Upper lobe of left lung (tissue), 6 donors: Measurements from ENCODE around the gene ARID3A. TPM values are rescaled to one million over a fixed set of nuclear protein-coding genes. Genes with fewer than 3 reads are reported as not detected.

ENCODE experiments used
- ATAC-seq, 2 donors: fragments of 200-7000 bp; cut with Tn5 transposase; one replicate each; pipeline ENCODE4 v1.9.1; 2022; ENCODE audit warnings: mild to moderate bottlenecking in 2 of 2, moderate library complexity in 2 of 2; ENCODE audit not compliant: low FRiP score in 2 of 2
- DNase-seq, 2 donors: peaks; one replicate each; pipeline ENCODE4 v3.0.0-alpha.2; 2019 to 2020
- H3K27ac ChIP-seq, 4 donors: fragments of 200-600 bp; sonication (generic); one replicate each; pipeline ENCODE4 v1.5.1; 2016 to 2019
- H3K27me3 ChIP-seq, 4 donors: fragments of 200-600 bp; sonication (generic); one replicate each; pipeline ENCODE4 v1.5.1; 2017 to 2019
- H3K36me3 ChIP-seq, 4 donors: fragments of 200-600 bp; sonication (generic); one replicate each; pipeline ENCODE4 v1.5.1; 2016 to 2019
- H3K4me1 ChIP-seq, 4 donors: fragments of 200-600 bp; sonication (generic); one replicate each; pipeline ENCODE4 v1.5.1; 2018 to 2019
- H3K4me3 ChIP-seq, 4 donors: fragments of 200-600 bp; sonication (generic); one replicate each; pipeline ENCODE4 v1.5.1; 2017 to 2019; ENCODE audit warnings: mild to moderate bottlenecking in 2 of 4, moderate library complexity in 1 of 4
- H3K9me3 ChIP-seq, 4 donors: fragments of 200-600 bp; sonication (generic); one replicate each; pipeline ENCODE4 v1.5.1; 2018 to 2019
- CTCF ChIP-seq, 6 experiments: fragments of 450-650 bp in 4 of 6; fragments of 200-600 bp in 2 of 6; sonication (generic) in 2 of 6; IDR thresholded peaks; one replicate each; pipeline ENCODE4 v1.5.1; 2016 to 2019; ENCODE audit warnings: antibody characterized with exemption in 6 of 6
- EP300 ChIP-seq, 4 donors: sonication (generic); formaldehyde crosslinking; IDR thresholded peaks; one replicate each; pipeline ENCODE4 v1.5.1; 2017; ENCODE audit warnings: antibody characterized with exemption in 4 of 4, control low read depth in 2 of 4
- POLR2A ChIP-seq, 4 donors: fragments of 450-650 bp; IDR thresholded peaks; one replicate each; pipeline ENCODE4 v1.5.1; 2016 to 2017; ENCODE audit warnings: antibody characterized with exemption in 4 of 4, mild to moderate bottlenecking in 2 of 4
- POLR2AphosphoS5 ChIP-seq, 2 donors: sonication (generic); formaldehyde crosslinking; IDR thresholded peaks; one replicate each; pipeline ENCODE4 v1.5.1; 2017; ENCODE audit warnings: antibody characterized with exemption in 2 of 2
- WGBS, 2 donors: methylation state at CpG; one replicate each; pipeline ENCODE4 v1.1.5; 2017 to 2018; 5-methylcytosine and 5-hydroxymethylcytosine counted together
- total RNA-seq, 6 donors: library from RNA; depleted of rRNA in 4 of 6; stranded (reverse); fragments of >200 nt in 4 of 6; gene quantifications; one replicate each; pipeline versions ENCODE4 v1.1.0 to v1.2.1, GENCODE V29; 2016 to 2021
- donor health status: DM: no; HTN: no; CAD: no; lungs with moderate emphysema.
- donor health status: DM: no; HTN: yes; CAD: no; lungs with severe emphysema.

ARID3A gene
- total RNA-seq, 6 donors from 2014 or later = 7.1 to 54.5 (median 19.2) TPM

GRCh38 chr19:1009981-1010538, 84.2 kb downstream of the ARID3A start:
- peak in 1 of 2 donors; percentile 12 for ATAC-seq
- H3K27ac ChIP-seq = peak overlapping the region; percentile 17 to 30 (median 18)
- H3K27me3 ChIP-seq = no peaks in the 10 kb centered on the region
- H3K9me3 ChIP-seq = no peaks in the 10 kb centered on the region
- peak in 1 of 2 donors; percentile 79 for DNase-seq
- TF ChIP-seq EP300 (IDR thresholded peaks at IDR 0.05) (no peak), CTCF (IDR thresholded peaks at IDR 0.05) (no peak), POLR2A (IDR thresholded peaks at IDR 0.05) (no peak), POLR2AphosphoS5 (IDR thresholded peaks at IDR 0.05) (no peak)
- no peak overlapping the region for H3K4me3 ChIP-seq
- WGBS, 2 donors = 53 to 91% methylated on average over 3 to 20 of the region's 29 CpGs
- H3K4me1 ChIP-seq = peaks cover 3 to 6% (median 4%) of the 10 kb centered on the region in 4 donors
- peaks cover 13 to 75% (median 61%) of the 10 kb centered on the region in 4 donors for H3K36me3 ChIP-seq

- TF ChIP-seq POLR2AphosphoS5 (IDR thresholded peaks at IDR 0.05) = no peak
- Histone ChIP-seq H3K27me3 (no peaks in the 10 kb centered on the region), H3K4me1 (peaks cover 6 to 14% (median 9%) of the 10 kb centered on the region in 4 donors), H3K27ac (peak overlapping the region in 1 of 4 donors; percentile 7), H3K9me3 (no peaks in the 10 kb centered on the region), H3K36me3 (peaks cover 13 to 76% (median 62%) of the 10 kb centered on the region in 4 donors), H3K4me3 (no peak overlapping the region)
- peak in 1 of 2 donors; percentile 82 for DNase-seq
- no peak for ATAC-seq
- WGBS, 2 donors = 93 to 94% methylated on average over 41 to 54 of the region's 56 CpGs
Observed at GRCh38 chr19:1010586-1011510, 85.0 kb downstream of the ARID3A start.

- H3K27ac ChIP-seq = no peak overlapping the region
- H3K4me3 ChIP-seq = no peak overlapping the region
- ATAC-seq = no peak
- peaks cover 13 to 76% (median 62%) of the 10 kb centered on the region in 4 donors for H3K36me3 ChIP-seq
- no peaks in the 10 kb centered on the region for H3K9me3 ChIP-seq
- peaks cover 15 to 24% (median 19%) of the 10 kb centered on the region in 4 donors for H3K4me1 ChIP-seq
- peak in 1 of 2 donors; percentile 83 for DNase-seq
- 97 to 98% methylated on average over 22 to 31 of the region's 36 CpGs for WGBS, 2 donors
- no peak for TF ChIP-seq POLR2A (IDR thresholded peaks at IDR 0.05)
- no peak for TF ChIP-seq POLR2AphosphoS5 (IDR thresholded peaks at IDR 0.05)
- TF ChIP-seq CTCF (IDR thresholded peaks at IDR 0.05) = no peak
- TF ChIP-seq EP300 (IDR thresholded peaks at IDR 0.05) = no peak
- H3K27me3 ChIP-seq = no peaks in the 10 kb centered on the region
Observed at GRCh38 chr19:1011831-1012333, 86.0 kb downstream of the ARID3A start.

- 91% methylated on average over 16 of the region's 18 CpGs; no CpG with 5 or more reads in 1 of the 2 donors for WGBS, 2 donors
- no peak for ATAC-seq
- no peaks in the 10 kb centered on the region for H3K27me3 ChIP-seq
- TF ChIP-seq CTCF (IDR thresholded peaks at IDR 0.05) (no peak), EP300 (IDR thresholded peaks at IDR 0.05) (no peak), POLR2A (IDR thresholded peaks at IDR 0.05) (no peak), POLR2AphosphoS5 (IDR thresholded peaks at IDR 0.05) (no peak)
- H3K9me3 ChIP-seq = no peaks in the 10 kb centered on the region
- H3K4me3 ChIP-seq = no peak overlapping the region
- peaks cover 20 to 29% (median 24%) of the 10 kb centered on the region in 4 donors for H3K4me1 ChIP-seq
- DNase-seq = peak in 1 of 2 donors; percentile 80
- H3K27ac ChIP-seq = no peak overlapping the region
- H3K36me3 ChIP-seq = peaks cover 13 to 74% (median 62%) of the 10 kb centered on the region in 4 donors
Observed at GRCh38 chr19:1012334-1012733, 86.5 kb downstream of the ARID3A start.

- Histone ChIP-seq H3K4me3 (no peak overlapping the region), H3K4me1 (peaks cover 28 to 38% (median 33%) of the 10 kb centered on the region in 4 donors), H3K27ac (no peak overlapping the region), H3K9me3 (no peaks in the 10 kb centered on the region), H3K36me3 (peaks cover 13 to 67% (median 61%) of the 10 kb centered on the region in 4 donors), H3K27me3 (no peaks in the 10 kb centered on the region)
- ATAC-seq (no peak), DNase-seq (peak in 1 of 2 donors; percentile 63)
- TF ChIP-seq EP300 (IDR thresholded peaks at IDR 0.05) = no peak
- no peak for TF ChIP-seq POLR2A (IDR thresholded peaks at IDR 0.05)
- no peak for TF ChIP-seq CTCF (IDR thresholded peaks at IDR 0.05)
- no peak for TF ChIP-seq POLR2AphosphoS5 (IDR thresholded peaks at IDR 0.05)
- WGBS, 2 donors = 100% methylated on average over 3 to 7 of the region's 10 CpGs
Observed at GRCh38 chr19:1013218-1013617, 87.4 kb downstream of the ARID3A start.
